ENCODE measurements around the gene CSF1R.

Gene CSF1R

GRCh38 chr5:150022681-150023080 lies 63.7 kb downstream of the CSF1R start:
- no peak for DNase-seq (ENCODE audit: low read depth)

DNA sequence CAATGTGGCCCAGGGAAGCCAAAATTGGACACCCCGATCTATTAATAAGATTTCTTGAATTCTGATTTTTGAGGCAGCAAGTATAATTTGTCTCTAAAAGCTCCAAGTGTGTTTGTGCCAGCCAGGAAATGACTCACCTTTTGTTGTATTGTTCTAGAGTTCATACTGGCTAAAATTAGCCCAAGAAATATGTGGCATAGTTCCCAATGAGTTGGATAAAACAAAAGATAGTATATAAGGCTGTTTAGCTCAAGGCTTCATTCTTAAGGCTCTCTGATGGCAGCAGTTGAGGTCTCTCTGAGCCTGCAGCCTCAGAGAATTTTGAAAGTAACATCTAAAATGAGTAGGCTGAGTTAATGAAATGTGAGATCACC lies 64.2 kb downstream of the CSF1R start:
- peak; percentile 77 for DNase-seq (ENCODE audit: low read depth)

- no peak for DNase-seq (ENCODE audit: low read depth)
Measured at GRCh38 chr5:150021491-150022157, 64.7 kb downstream of the CSF1R start.

GRCh38 chr5:150020249-150020648 lies 66.1 kb downstream of the CSF1R start:
- no peak for DNase-seq (ENCODE audit: low read depth)

DNA sequence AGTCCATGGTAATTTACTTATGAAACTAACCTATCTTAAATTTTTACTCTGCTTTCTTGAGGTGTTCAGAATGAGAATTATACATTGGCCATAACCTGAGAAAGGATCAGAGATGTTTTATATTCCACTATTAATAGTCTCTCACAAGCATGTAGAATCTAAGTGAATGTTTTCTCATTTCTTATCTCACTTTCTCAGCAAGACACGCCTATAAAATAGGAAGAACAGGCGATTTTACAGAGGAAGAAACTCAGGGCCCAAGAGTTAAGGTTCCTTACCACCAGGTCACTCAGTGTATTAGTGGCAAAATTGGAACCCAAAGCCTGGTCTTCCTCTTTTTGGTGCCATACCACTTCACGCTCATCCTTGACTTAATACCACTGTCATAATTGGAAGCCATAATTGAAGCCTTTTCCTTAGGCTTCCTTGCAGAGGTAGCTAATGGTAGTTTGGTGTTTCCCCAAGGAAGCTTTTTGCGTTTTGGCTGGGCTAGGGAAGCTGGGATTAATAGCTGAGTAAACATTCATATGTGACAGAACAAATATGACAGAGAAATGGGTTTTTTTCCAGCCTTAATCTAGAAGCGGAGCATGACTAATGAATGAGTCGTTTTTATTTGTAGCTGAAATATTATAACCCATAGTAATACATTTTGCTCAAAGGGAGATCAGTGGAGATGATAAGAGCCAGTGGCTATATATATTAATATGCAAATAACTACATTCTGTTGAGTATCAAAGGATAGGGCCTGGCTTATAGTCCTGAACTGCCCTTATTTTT lies 68.9 kb downstream of the CSF1R start:
- DNase-seq (ENCODE audit: low read depth) = no peak

DNA sequence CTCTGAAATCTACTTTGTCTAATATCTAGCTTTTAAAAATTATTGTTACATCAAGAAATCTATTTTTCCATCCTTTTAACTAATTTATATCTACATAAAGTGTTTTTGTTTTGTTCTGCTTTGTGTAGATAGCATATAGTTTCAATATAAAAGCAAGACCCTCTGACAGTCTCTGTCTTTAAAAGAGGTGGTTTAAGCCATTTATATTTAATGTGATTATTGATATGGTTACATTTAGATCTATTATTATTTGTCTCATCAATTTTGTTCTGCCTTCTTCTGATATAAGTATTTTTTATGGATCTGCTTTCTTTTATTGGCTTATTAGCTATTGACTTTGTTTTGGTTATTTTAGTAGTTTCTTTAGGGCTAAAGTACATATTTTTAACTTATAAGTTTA lies 69.8 kb downstream of the CSF1R start:
- DNase-seq (ENCODE audit: low read depth) = no peak

- no peak for DNase-seq (ENCODE audit: low read depth)
Measured at GRCh38 chr5:150015415-150015814, 70.9 kb downstream of the CSF1R start.

DNA sequence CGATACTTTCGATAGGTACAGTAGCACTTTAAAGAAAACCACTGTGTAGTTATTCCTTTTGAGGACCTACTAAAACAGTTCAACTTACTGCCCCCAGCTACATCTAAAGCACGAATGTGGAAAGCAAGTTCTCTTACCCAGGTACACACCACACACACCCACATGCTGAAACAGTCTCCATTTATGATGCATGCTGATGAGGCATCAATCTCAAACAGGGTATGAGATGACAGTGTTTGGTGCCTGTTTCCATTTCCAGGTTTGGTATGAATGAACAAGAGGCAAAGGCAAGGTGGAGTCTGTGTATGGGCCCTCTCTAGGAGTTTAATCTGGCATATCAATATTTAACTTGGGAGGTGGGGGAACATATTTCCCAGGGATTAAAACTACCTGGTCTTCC lies 71.9 kb downstream of the CSF1R start:
- DNase-seq (ENCODE audit: low read depth) = no peak

DNA sequence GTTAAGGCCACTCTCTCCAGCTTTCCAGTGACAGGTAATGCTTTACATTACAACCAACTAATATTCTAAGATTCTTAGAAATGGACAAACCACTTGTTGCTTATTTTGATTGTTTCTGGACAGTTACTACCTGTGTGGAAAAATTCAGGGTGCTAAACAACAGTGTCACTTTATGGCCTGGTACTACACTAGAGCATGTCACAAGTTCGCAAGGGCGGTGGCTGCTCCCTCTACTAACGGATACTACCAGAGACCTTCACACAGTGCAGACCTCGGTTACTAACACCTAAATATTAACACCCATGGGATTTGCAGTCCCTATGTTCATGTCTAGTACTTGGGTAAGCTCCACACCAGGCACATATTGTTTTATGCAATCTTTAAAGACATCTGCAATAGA lies 72.4 kb downstream of the CSF1R start:
- DNase-seq (ENCODE audit: low read depth) = no peak

DNA sequence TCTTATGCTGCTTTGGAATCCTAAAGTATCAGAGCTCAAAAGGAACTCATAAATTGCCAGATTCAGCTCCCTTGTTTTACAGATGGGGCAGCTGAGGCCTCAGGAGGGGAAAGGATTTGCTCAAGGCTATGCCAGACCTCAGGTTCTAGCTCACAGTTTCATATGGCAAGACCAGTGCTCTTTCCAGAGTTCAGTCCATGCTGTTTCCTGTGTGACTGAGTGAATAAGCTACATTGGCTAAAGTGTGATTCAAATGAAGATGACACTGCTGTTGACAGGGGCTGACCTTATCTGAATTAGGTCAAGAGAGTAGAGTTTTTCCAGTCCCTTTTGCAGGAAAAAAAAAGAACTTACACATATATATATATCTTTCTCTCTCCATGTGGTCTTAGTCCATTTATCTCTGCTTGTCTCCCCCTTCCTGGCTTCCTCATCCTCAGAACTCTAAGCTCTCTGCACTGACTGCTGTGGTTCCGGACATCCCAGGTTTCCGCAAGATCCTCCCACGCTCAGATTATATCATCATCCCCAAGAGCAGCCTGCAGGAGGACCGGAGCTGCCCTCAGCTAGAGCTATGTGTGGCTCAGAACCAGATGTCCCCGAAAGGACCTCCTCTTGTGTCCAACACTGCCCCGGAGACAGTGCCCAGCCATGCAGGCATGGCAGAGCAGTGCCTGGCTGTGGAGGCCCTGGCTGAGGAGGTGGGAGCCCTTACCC lies 76.5 kb downstream of the CSF1R start:
- DNase-seq (ENCODE audit: low read depth) = no peak

- no peak for DNase-seq (ENCODE audit: low read depth)
Measured at GRCh38 chr5:150007050-150007449, 79.3 kb downstream of the CSF1R start.

DNA sequence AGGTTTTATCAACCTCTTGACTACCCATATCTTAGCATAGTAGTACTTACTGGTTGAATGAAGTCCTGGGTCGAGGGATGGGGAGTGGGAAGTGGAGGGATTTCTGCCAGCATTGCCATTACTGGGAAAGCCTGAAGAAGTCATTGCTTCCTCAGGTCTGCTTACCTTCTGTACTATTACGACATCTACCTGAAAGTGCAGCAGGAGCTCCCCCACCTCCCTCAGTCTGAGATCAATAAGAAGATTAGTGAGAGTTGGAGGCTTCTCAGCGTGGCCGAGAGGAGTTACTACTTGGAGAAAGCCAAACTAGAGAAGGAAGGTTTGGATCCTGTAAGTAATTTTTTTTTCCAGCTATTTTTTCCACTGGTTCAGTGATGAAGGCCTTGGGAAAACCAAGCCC lies 80.0 kb downstream of the CSF1R start:
- DNase-seq (ENCODE audit: low read depth) = no peak

All from GM04504 (cell line).